Astrocyte of the cerebellum (primary cell): ENCODE data around the gene PLXDC1.
A peak's percentile ranks its signal among the peaks of the same experiment; 100 is the strongest.

ENCODE experiments used
- DNase-seq: peaks from one replicate; pipeline ENCODE4 v3.0.0-alpha.2; 2011; ENCODE audit warnings: low read depth
- H3K4me3 ChIP-seq: 2 replicates; pipeline ENCODE4 v1.5.1; 2011; ENCODE audit warnings: mild to moderate bottlenecking, low read depth, low read length, moderate library complexity
- CTCF ChIP-seq: IDR thresholded peaks from 2 replicates; pipeline ENCODE4 v1.5.1; 2012; ENCODE audit warnings: low read length, low read depth, moderate library complexity, mild to moderate bottlenecking; ENCODE audit errors: missing control alignments
- in situ Hi-C: cut with HindIII; loops from 2 replicates; pipeline ENCODE4 v1.10.0; 2017; ENCODE audit warnings: low sequenced_read_pairs

Gene PLXDC1

GRCh38 chr17:39167476-39167875, 16.0 kb upstream of the PLXDC1 start:
- no peak overlapping the region for H3K4me3 ChIP-seq
- no peak for DNase-seq
- no peak for TF ChIP-seq CTCF
- in situ Hi-C loops, result loop anchor here (10.0 kb wide), 1 partner anchor 103 kb away; no protein-coding TSS in a partner anchor

GRCh38 chr17:39166437-39167335, 15.2 kb upstream of the PLXDC1 start:
- DNase-seq, result no peak
- TF ChIP-seq CTCF, result no peak
- no peak overlapping the region for H3K4me3 ChIP-seq
- in situ Hi-C loops, result loop anchor here (10.0 kb wide), 1 partner anchor 102 kb away; no protein-coding TSS in a partner anchor

GRCh38 chr17:39165841-39166349, 14.5 kb upstream of the PLXDC1 start, which contains the start of gene ARL5C:
Gene ARL5C (minus strand): TSS chr17:39166161. CDS start chr17:39165760, 401 bp downstream.
- DNase-seq, result no peak
- peak within 1 kb of the TSS; percentile 44 for H3K4me3 ChIP-seq
- in situ Hi-C loops, result loop anchor here (10.0 kb wide), 1 partner anchor 101 kb away; no protein-coding TSS in a partner anchor
- no peak for TF ChIP-seq CTCF

- in situ Hi-C loops, result loop anchor here (10.0 kb wide), 1 partner anchor 101 kb away; no protein-coding TSS in a partner anchor
- DNase-seq, result no peak
- peak overlapping the region; percentile 44 for H3K4me3 ChIP-seq
- TF ChIP-seq CTCF, result no peak
These were observed 13.9 kb upstream of the PLXDC1 start for GRCh38 chr17:39165178-39165840.

- in situ Hi-C loops, result loop anchor here (10.0 kb wide), 1 partner anchor 100 kb away; no protein-coding TSS in a partner anchor
- peak overlapping the region; percentile 44 for H3K4me3 ChIP-seq
- peak; percentile 96 for TF ChIP-seq CTCF
- DNase-seq, result peak; percentile 79
These were observed 13.3 kb upstream of the PLXDC1 start for GRCh38 chr17:39164675-39165143.

GRCh38 chr17:39161962-39162361, 10.5 kb upstream of the PLXDC1 start:
- no peak for TF ChIP-seq CTCF
- in situ Hi-C loops, result loop anchor here (10.0 kb wide), 1 partner anchor 97 kb away; no protein-coding TSS in a partner anchor

More at GRCh38 chr17:39161962-39162361, 10.5 kb upstream of the PLXDC1 start:
- DNase-seq, result no peak
- H3K4me3 ChIP-seq, result no peak overlapping the region
